Measurements from ENCODE around the gene GABPB1.

Gene GABPB1

DNA sequence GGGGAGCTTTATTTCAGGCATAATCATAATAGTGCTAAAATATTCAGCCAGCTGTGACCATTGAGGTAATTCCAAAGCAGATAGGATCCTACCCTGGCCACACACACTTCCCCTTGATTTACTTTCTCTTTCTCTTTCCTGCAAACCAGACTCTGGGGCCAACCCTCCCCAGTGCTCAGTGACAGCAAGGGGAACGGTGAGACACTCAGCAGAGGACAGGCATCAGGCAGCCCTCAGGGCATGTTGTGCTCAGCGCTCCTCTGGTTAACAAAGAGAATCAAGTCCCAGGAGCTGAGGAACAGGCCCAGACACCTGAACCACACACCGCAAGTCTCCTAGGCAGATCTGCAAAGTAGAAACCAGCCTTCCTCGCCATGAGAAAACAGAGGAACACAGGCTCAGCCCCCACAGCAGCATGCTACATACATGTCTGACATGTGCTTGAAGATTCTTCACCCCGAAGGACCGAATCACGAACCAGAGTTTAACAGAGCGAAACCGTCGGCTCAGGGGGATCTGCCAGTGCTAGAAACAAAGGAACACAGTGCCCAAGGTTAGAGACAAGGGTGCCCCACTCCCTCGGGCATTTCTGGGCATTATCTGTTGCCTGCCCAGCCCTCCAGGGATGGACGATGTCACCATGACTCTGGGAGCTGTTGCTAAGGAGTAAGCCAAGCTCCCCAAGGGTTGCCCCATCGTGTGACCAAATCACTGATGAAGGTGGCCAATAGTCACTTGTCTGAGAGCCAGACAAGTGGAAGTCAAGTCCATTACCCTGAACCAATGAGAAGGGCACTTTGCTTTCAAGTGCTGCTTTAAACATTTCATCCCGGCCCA lies 107.0 kb downstream of the GABPB1 start:
- in situ Hi-C loops (cut with HindIII; ENCODE audit: low sequenced_read_pairs), result no loop called here

DNA sequence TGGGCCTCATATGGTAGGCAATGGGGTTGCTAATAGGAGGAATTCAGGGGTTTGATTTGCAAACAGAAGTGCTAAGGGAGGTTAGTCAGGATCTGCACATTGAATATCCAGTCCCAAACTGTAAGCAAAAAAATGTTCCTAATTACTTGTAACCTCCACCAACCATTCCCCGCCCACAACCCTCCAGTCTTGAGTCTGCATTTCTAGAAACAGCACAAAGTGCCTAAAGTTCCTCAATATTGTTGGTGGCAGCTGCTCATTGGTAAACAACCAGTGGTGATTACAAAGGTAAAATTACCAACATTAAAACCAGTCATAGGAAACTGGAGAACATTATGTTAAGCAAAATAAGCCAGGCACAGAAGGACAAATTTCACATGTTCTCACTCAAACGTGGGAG lies 108.4 kb downstream of the GABPB1 start:
- in situ Hi-C loops (cut with HindIII; ENCODE audit: low sequenced_read_pairs), result no loop called here

DNA sequence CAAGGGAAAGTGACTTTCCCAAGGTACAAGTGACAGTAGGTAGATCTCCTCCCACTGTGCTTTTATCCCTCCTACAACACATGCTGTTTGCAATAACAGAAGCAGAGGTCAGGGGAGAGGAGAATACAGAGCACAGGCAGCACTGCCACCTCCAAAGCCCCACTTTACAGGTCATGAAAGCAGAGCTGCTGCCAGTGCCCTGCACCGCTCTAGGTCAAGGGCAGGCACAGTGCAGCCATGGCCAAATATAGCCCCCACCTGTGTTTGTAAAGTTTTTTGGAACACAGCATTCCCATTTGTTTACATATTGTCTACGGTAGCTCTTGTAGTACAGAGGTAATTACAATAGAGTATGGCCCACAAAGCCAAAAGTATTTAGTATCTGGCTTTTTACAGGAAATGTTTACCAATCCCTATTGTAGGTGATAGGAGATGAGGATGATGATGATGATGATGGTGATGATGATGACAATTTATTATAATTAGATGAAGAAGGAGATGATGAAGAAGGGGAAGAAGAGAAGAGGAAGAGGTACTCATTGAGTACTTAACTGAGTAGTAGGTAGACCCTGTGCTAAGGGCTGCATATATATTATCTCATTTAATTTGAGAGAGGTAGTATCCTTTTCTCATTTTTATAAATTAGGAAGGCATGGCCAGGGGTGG lies 109.9 kb downstream of the GABPB1 start:
- in situ Hi-C loops (cut with HindIII; ENCODE audit: low sequenced_read_pairs), result no loop called here

DNA sequence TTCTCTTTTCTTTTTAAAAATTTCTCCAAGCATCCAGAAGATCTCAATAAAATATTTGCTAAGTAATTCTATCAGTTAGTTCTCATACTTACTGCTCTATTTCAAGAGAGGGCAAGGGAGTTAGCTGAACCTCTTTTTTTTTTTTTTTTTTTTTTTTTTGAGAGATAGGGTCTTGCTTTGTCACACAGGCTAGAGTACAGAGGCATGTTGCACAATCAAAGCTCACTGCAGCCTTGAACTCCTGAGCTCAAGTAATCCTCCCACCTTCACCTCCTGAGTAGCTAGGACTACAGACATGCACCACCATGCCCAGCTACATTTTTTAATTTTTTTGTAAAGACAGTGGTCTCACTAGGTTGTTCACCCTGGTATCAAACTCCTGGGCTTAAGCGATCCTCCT lies 110.8 kb downstream of the GABPB1 start:
- in situ Hi-C loops (cut with HindIII; ENCODE audit: low sequenced_read_pairs), result no loop called here

DNA sequence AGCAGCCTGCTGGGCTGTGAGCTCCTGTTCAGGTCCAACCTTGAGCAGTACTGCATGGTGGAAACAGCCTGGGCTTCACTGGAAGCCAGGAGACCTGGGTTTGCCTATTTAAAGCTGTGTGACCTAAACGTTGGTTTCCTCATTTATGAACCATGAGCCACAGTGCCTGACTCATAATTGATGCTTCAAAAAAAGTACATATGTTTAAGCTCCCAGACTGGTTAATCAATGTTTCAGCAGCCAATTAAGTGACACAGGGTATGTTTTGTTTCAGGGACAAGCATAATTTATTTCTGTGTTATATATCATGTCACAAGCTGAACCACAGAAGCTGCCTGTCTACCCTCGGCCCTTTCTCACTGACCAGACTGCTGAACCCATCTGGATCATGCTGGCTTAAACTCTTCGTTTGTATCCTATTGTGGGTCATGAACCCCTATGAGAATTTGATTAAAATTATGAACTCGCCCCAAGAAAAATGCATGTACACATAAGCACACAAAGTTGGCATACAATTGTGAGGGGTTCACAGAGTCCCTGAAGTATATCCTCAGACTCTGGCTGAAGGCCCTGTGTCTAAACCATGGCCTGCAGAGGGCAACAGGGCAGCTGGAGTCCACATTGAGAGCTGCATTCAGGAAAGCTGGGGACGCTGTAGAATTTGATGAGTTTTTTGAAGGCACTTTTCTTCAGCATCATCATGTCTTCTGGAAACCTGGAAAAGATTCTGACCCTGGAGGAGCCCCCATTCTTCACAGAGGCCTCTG lies 113.1 kb downstream of the GABPB1 start:
- in situ Hi-C loops (cut with HindIII; ENCODE audit: low sequenced_read_pairs), result no loop called here

DNA sequence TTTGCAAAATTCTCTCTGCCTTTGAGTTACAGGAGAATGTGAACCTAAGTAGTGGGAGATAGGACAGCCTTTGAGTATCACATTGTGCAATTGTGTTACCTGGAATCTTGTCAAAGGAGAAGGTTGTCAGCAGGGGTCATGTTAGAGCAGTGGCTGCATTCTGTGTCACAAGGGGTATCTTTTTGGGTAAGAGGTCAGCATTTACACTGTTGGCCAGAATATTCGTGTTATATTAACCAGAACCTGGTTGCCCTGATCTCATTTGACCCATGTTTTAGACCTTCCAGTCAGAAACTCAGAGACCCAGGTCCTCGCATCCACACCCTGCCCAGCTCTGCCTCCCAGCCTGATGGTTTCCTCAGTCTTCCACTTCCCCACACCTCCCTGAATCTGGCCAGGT lies 116.7 kb downstream of the GABPB1 start:
- in situ Hi-C loops (cut with HindIII; ENCODE audit: low sequenced_read_pairs), result no loop called here

DNA sequence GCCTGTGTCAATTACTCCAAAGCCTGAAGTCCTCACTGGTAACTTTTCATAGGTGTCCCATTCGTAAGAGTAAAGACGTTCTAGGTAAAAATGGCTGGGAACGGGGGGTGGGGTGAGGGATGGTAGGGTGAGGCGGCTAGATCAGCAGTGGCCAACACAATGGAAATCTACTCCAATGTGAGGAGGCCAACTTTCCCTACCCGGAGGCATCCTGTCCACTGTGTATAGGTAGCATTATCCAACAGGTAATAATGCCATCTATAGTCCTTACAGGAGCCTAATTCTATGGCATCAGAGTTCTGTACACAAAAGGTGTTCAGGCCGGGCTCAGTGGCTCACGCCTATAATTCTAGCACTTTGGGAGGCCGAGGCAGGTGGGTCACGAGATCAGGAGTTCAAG lies 118.6 kb downstream of the GABPB1 start:
- in situ Hi-C loops (cut with HindIII; ENCODE audit: low sequenced_read_pairs), result no loop called here

DNA sequence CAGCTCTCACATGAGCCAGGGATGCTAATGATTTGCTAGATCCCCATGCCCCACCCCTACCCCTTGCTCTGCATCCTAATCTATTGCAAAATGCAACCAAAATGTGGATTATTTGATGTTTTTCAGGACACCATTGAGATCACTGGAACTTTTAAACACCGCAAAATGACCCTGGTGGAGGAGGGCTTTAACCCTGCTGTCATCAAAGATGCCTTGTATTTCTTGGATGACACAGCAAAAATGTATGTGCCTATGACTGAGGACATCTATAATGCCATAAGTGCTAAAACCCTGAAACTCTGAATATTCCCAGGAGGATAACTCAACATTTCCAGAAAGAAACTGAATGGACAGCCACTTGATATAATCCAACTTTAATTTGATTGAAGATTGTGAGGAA lies 119.2 kb downstream of the GABPB1 start:
- in situ Hi-C loops (cut with HindIII; ENCODE audit: low sequenced_read_pairs), result no loop called here

DNA sequence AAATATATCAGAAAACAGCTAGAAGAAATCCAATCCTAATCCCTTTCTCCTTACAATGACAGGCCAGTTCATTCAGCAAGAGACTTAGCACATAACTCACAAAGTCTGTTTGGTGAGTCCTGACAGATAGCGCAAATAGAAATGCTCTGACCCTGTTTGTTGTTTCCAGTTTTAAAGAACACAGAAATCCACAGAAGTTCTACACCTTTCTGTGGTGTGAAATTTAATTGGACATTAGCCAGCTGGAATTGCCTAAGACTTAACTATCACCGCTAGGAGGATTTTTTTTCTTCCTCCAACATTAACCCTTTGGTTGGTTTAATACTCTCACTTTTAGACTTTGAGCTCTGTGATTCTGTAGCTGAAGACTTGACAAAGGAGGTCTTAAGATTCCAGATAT lies 120.2 kb downstream of the GABPB1 start:
- in situ Hi-C loops (cut with HindIII; ENCODE audit: low sequenced_read_pairs), result no loop called here

DNA sequence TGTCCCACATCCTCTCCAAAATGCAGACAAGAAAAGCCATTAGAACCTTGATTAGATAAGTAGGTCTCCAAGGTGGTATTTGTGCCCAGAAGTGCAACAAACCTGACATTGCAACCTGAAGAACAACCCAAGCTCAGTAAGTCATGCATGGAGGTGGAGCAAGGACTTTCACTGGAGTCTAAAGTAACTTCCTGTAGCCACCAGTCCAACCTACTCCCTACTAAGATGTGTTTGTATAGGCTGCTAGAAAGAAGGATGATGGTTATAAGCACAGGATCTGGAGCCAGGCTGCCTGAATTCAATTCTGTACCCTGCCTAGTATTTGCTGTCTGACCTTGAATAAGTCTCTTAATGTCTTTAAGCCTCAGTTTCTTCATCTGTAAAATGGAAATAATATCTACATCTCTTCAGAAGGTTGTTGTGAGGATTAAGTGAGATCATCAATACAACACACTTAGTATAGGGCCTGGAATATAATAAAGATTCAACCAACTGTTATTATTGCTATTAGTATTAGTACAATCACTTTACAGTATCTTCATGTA lies 121.7 kb downstream of the GABPB1 start:
- in situ Hi-C loops (cut with HindIII; ENCODE audit: low sequenced_read_pairs), result no loop called here

DNA sequence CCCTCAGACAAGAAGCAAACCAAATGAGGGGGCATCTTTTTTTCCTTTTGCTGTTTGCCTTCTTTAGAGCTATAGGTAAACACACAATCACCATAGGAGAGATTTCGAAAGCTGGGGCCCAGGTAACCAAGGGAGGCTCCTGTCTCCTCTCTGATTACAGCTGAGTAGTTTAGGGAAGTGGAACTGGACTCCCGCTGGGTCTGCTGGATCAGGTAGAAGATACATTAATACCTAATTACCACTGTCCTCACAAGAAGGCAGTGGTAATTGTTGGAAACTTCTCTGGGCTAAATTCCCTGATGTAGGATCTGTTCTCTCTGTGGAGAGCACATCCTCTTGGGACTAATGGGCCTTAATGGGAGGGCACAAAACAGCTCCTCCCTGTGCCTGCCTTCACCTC lies 122.2 kb downstream of the GABPB1 start:
- in situ Hi-C loops (cut with HindIII; ENCODE audit: low sequenced_read_pairs), result no loop called here

DNA sequence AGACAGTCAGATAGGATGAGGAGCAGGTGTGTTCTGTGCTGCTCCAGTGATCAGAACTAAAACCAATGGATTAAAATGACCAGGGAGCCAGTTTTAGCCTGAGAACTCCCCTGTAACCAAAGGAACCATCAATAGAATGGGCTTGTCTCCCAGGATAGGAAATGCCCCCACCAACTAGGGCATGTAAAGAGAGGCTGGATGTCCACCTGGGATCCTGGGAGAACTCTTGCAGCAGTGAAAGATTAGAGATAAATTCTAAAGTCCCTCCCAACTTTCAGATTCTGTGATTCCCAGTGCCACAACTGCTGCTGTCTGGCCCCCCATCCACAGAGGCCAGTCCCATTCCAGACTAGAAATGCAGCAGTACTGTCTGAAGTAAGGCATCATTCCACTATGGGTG lies 123.2 kb downstream of the GABPB1 start:
- in situ Hi-C loops (cut with HindIII; ENCODE audit: low sequenced_read_pairs), result no loop called here

DNA sequence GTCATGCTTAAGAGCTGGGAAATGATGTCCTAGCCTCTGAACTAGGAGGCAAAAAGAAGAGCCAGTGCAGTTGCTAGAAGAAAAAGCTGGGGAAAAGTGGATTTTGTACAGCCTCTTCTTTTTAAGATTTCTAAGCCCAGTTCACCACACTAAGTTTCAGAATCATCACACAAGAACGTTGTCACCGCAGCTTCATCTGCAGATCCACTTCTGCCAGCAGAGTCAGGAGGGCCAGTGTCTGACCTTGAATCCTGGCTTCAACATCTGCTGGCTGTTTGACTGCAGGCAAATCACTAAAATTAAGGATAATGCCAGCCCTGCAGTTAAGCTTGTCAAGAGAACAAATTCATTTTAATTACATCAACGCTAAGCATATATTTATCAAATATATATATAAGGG lies 125.7 kb downstream of the GABPB1 start:
- in situ Hi-C loops (cut with HindIII; ENCODE audit: low sequenced_read_pairs), result no loop called here

DNA sequence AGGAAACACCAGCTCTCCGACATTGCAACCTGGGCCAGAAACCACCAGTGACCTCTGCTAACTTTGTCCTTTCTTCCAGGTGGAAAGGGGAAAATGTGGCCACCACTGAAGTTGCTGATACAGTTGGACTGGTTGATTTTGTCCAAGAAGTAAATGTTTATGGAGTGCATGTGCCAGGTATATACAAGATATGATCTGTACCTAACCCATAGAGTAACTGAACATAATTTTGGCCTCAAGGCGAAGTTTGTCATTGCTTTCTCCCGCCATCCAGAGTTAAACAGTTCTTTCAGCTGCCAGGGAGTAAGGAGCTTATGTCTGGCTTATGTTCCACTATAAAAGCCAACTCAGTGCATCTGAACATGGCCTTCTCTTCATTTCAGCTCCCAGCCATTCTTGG lies 126.1 kb downstream of the GABPB1 start:
- in situ Hi-C loops (cut with HindIII; ENCODE audit: low sequenced_read_pairs), result no loop called here

DNA sequence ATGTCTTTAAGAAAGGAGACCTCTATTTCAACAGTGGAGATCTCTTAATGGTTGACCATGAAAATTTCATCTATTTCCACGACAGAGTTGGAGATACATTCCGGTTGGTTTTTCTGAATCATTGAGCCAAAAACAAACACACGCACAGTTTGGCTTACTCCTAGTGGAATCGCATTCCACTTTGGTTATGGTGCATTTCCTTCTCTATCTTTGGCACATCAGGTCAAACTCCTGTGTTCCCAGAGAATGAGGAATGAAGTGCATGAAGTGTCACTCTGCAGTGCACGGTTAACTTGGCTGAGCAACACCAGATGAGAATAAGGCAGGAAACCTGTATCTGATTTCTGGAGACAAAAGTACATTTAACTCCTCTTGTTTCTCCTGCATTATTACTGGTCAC lies 127.9 kb downstream of the GABPB1 start:
- in situ Hi-C loops (cut with HindIII; ENCODE audit: low sequenced_read_pairs), result no loop called here

DNA sequence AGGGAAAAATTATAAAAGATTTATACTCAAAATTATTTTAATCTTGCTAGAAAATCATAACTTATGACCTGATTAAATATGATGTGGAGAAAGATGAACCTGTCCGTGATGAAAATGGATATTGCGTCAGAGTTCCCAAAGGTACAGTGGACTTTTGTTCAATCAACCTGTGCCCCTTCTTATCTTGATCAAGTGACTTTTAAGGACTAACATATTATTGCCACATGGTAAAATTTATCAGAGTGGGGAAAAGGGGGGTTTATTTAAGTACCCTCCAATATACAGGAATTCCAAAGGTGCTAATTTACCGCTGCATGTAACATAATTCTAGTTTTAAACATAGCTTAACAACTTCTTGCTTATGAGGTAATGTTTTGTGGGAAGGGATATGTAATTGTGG lies 129.1 kb downstream of the GABPB1 start:
- in situ Hi-C loops (cut with HindIII; ENCODE audit: low sequenced_read_pairs), result no loop called here
